ENCODE measurements around the gene TMUB1. TPM values are rescaled to one million over a fixed set of nuclear protein-coding genes. Genes with fewer than 3 reads are reported as not detected.

Gene TMUB1
- total RNA-seq, 1 experiment from 2014 or later = 51.2 TPM

DNA sequence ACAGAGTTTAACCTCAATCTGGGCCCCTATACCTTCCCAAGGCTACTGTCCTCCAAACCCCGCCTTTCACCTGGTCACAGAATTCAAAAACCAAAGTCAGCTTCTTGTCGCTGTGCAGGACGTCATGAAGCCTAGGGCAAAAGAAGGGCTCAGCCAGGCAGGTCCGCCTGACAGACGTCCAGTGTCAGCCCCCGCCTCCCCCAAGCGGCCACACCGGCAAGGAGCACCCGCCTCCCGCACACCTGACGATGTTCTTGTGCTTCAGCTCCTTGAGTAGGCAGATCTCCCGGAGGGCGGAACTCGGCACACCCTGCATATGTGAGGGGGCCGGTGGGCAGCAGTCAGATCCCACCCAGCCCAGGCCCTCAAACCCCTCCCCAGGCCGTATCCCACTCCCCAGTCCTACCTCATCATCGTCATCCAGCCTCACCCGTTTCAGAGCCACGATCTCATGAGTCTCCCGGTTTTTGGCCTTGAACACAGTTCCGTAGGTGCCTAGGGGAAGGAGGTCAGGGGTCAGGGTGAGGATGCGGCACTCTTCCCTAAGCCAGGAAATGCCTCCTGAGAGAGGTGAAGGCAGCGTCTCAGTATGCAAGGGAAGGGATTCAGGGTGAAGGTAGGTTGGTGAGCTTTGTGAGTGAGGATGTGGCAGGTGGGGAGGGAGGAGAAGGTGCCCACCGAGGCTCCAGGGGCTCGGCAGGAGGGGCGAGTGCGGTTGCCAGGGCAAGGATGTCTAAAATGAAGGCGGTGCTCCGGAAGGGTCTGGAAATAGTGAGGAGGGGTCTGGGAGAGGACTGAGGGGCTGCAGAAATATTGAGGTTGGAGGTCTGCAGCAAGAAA is 26.4 kb downstream of the TMUB1 start:
- CTCF ChIA-PET = interaction anchor here (2.0 kb wide), 1 partner anchor 29 kb away, joined by 13 read pairs; the partner anchor contains the start of gene ABCB8
- peaks cover 57% of the 10 kb centered on the region for H3K36me3 Mint-ChIP-seq (ENCODE audit: insufficient read depth, unreplicated experiment)
- H3K4me1 Mint-ChIP-seq (ENCODE audit: low read depth, unreplicated experiment) = peaks cover 32% of the 10 kb centered on the region
- H3K27ac Mint-ChIP-seq (ENCODE audit: unreplicated experiment) = peak overlapping the region; percentile 67
- DNase-seq = no peak
- H3K9me3 Mint-ChIP-seq (ENCODE audit: low read depth, unreplicated experiment) = no peaks in the 10 kb centered on the region
- no TSS peak for BruUV-seq (replicated peaks)
- TF ChIP-seq, protein P1, sequence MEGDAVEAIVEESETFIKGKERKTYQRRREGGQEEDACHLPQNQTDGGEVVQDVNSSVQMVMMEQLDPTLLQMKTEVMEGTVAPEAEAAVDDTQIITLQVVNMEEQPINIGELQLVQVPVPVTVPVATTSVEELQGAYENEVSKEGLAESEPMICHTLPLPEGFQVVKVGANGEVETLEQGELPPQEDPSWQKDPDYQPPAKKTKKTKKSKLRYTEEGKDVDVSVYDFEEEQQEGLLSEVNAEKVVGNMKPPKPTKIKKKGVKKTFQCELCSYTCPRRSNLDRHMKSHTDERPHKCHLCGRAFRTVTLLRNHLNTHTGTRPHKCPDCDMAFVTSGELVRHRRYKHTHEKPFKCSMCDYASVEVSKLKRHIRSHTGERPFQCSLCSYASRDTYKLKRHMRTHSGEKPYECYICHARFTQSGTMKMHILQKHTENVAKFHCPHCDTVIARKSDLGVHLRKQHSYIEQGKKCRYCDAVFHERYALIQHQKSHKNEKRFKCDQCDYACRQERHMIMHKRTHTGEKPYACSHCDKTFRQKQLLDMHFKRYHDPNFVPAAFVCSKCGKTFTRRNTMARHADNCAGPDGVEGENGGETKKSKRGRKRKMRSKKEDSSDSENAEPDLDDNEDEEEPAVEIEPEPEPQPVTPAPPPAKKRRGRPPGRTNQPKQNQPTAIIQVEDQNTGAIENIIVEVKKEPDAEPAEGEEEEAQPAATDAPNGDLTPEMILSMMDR (IDR thresholded peaks at IDR 0.05; ENCODE audit: unreplicated experiment) = no peak
- H3K4me3 Mint-ChIP-seq (ENCODE audit: low read depth, unreplicated experiment) = peak overlapping the region; percentile 94
- intact Hi-C loops (cut with micrococcal nuclease; ENCODE audit: unreplicated experiment) = no loop called here
- no peaks in the 10 kb centered on the region for H3K27me3 Mint-ChIP-seq (ENCODE audit: unreplicated experiment)

DNA sequence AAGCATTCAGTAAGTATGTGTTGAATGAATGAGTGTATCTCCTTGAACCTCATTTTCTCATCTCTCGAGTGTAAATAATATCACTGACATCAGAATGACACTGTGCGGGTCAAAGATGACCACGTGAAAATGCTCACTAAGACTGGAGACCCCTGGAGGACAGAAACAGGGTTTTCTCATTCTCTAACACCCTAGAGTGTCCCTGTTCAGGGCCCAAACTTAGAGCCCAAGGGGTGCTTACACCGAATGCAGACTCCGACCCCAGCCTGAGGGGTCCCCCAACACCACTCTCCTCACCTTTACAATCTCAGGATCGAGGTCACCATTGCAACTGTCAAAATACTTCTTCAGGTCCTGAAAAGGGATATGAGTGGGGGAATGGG is 27.0 kb downstream of the TMUB1 start:
- H3K27ac Mint-ChIP-seq (ENCODE audit: unreplicated experiment) = peak overlapping the region; percentile 67
- H3K4me1 Mint-ChIP-seq (ENCODE audit: low read depth, unreplicated experiment) = peaks cover 25% of the 10 kb centered on the region
- no peaks in the 10 kb centered on the region for H3K27me3 Mint-ChIP-seq (ENCODE audit: unreplicated experiment)
- H3K4me3 Mint-ChIP-seq (ENCODE audit: low read depth, unreplicated experiment) = peak overlapping the region; percentile 94
- BruUV-seq (replicated peaks) = no TSS peak
- peaks cover 51% of the 10 kb centered on the region for H3K36me3 Mint-ChIP-seq (ENCODE audit: insufficient read depth, unreplicated experiment)
- CTCF ChIA-PET = no interaction called here
- intact Hi-C loops (cut with micrococcal nuclease; ENCODE audit: unreplicated experiment) = no loop called here
- H3K9me3 Mint-ChIP-seq (ENCODE audit: low read depth, unreplicated experiment) = no peaks in the 10 kb centered on the region
- DNase-seq = no peak
- TF ChIP-seq, protein P1 (IDR thresholded peaks at IDR 0.05; ENCODE audit: unreplicated experiment) = no peak

DNA sequence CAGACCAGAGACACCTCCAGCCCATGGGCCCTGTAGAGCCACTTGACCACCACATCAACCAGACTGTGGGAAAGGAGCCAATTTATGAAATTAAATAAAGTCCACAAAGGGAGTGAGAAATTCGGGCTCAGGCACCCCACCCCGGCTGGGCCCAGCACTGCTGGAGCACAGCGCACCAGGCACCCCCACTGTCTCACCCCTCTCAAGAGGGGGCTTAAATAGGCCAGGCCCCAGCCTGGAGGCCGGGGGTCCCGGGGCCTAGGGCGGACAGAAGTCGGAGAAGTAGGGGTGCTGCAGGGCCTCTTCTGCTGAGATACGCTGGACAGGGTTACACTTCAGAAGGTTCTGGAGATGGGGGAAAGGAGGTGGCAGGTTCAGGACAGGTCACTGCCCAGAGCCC is 29.5 kb downstream of the TMUB1 start:
- no TSS peak for BruUV-seq (replicated peaks)
- no peak overlapping the region for H3K27ac Mint-ChIP-seq (ENCODE audit: unreplicated experiment)
- TF ChIP-seq, protein P1 (IDR thresholded peaks at IDR 0.05; ENCODE audit: unreplicated experiment) = no peak
- intact Hi-C loops (cut with micrococcal nuclease; ENCODE audit: unreplicated experiment) = no loop called here
- H3K4me3 Mint-ChIP-seq (ENCODE audit: low read depth, unreplicated experiment) = no peak overlapping the region
- peaks cover 26% of the 10 kb centered on the region for H3K36me3 Mint-ChIP-seq (ENCODE audit: insufficient read depth, unreplicated experiment)
- no peaks in the 10 kb centered on the region for H3K27me3 Mint-ChIP-seq (ENCODE audit: unreplicated experiment)
- H3K4me1 Mint-ChIP-seq (ENCODE audit: low read depth, unreplicated experiment) = peaks cover 13% of the 10 kb centered on the region
- H3K9me3 Mint-ChIP-seq (ENCODE audit: low read depth, unreplicated experiment) = no peaks in the 10 kb centered on the region
- CTCF ChIA-PET = no interaction called here
- DNase-seq = no peak

DNA sequence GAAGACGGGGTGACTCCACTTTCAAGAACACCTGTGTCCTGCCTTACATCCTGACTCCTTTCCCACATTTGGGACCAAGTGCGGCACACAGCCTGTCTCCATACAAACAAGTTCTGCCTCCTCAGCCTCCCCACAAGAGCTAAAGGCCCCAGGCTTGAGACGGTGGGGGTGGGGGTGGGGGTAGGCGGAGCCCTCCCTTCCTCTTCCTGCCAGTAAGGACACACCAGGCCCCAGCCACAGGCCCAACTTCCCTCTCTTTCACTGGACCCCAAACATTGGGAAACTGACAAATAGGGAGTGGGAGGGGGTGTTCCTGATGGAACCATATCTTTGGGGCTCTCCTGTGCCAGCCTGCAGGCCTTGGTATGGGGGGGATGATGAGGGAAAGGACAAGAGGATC is 30.2 kb downstream of the TMUB1 start:
- DNase-seq = no peak
- CTCF ChIA-PET = interaction anchor here (0.6 kb wide), 1 partner anchor 42 kb away, joined by 3 read pairs; no protein-coding TSS in a partner anchor
- BruUV-seq (replicated peaks) = no TSS peak
- Mint-ChIP-seq H3K27me3 (ENCODE audit: unreplicated experiment) (no peaks in the 10 kb centered on the region), H3K27ac (ENCODE audit: unreplicated experiment) (no peak overlapping the region), H3K4me1 (ENCODE audit: low read depth, unreplicated experiment) (peaks cover 9% of the 10 kb centered on the region), H3K4me3 (ENCODE audit: low read depth, unreplicated experiment) (no peak overlapping the region), H3K9me3 (ENCODE audit: low read depth, unreplicated experiment) (no peaks in the 10 kb centered on the region), H3K36me3 (ENCODE audit: insufficient read depth, unreplicated experiment) (peaks cover 19% of the 10 kb centered on the region)
- intact Hi-C loops (cut with micrococcal nuclease; ENCODE audit: unreplicated experiment) = no loop called here
- TF ChIP-seq, protein P1 (IDR thresholded peaks at IDR 0.05; ENCODE audit: unreplicated experiment) = no peak
